HG02981 (cell line): Measurements from ENCODE around the gene NCF4.

Experiments
- ATAC-seq: cut with Tn5 transposase; IDR thresholded peaks from one replicate; pipeline ENCODE4 v1.9.1; 2021; ENCODE audit warnings: mild to moderate bottlenecking, moderate library complexity; ENCODE audit not compliant: unreplicated experiment

The NCF4 gene

GRCh38 chr22:36892292-36892691 is 31.5 kb downstream of the NCF4 start:
- ATAC-seq = no peak

GRCh38 chr22:36893262-36893661 is 32.5 kb downstream of the NCF4 start:
- ATAC-seq = no peak

GRCh38 chr22:36894266-36894665 is 33.5 kb downstream of the NCF4 start:
- ATAC-seq = no peak

GRCh38 chr22:36897611-36898010 is 36.8 kb downstream of the NCF4 start:
- no peak for ATAC-seq

DNA sequence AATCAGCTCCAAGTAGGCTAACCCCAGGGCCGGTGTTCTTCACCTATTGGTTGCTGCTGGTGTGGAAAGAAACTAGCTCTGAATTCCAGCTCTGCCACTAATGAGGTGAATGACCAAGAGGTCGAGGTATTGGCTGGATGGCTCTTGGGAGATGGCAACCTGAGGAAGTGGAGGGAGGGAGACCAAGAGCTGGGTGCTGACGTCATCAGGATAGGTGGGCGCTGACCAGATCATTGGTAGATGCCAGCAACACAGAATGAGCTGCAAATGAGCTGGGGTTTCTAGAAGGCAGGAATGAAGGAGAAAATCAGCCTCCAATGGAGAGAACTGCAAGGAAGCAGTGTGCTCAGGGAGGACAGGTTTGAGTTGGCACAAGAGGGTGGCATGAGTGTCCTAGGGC is 37.9 kb downstream of the NCF4 start:
- ATAC-seq = no peak

DNA sequence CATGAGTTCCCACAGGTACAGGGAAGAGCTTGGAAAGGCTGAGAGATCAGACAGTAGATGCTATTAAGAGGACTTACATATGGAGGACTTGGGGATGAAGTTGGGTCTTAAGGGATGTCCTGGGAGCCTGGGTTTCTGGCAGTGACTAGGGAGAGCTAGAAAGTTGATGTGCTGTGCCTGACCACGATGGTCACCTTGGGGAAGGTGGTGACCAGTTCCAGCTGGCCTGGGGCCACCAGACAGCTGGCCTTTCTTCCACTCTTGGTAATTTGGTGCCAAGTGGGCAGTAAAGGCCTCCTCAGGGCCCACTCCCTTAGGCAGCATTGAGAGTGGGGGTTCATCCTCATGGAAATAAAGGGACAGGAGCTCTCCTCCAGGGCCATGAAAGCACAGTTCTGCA is 38.7 kb downstream of the NCF4 start:
- ATAC-seq = no peak

- no peak for ATAC-seq
Observed at GRCh38 chr22:36900225-36900624, 39.4 kb downstream of the NCF4 start.

- no peak for ATAC-seq
Observed at GRCh38 chr22:36900880-36901279, 40.1 kb downstream of the NCF4 start.

DNA sequence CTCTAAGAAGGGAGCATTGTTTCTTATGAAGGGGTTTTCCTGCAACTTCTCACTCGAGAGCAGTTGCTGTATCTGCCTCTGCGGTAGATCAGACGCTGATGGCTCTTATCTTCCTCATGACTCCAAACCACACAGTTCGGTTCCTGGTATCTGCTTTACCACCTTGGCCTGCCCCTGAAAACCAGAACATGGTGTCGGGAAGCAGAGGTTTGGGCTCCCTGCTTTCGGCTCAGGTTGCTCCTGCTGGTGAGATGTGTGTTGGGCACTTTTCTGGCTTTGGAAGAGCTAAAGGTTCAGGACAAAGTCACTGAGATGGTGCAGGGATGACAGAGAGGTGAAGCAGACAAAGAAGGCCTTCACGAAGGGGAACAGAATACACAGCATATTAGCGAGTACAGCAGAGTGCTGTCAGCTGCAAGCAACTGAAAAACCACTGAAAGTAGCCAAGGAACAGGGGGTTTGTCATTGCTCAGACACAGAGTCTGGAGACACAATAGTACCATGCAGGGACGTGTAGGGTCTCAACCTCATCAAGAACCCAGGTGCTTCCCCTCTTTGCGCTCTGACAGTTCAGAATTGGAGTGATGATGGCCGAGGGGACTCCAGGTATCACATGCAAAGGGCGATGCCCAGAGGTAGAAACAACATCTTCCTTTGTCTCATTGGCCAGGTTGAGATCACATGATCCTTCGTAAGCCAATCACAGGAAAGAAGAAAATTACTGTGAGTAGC is 40.8 kb downstream of the NCF4 start:
- ATAC-seq = peak; percentile 68

- ATAC-seq = no peak
Observed at GRCh38 chr22:36902143-36902926, 41.5 kb downstream of the NCF4 start.

GRCh38 chr22:36904260-36904880 is 43.6 kb downstream of the NCF4 start:
- no peak for ATAC-seq

- ATAC-seq = no peak
Observed at GRCh38 chr22:36907253-36908195, 46.7 kb downstream of the NCF4 start.

DNA sequence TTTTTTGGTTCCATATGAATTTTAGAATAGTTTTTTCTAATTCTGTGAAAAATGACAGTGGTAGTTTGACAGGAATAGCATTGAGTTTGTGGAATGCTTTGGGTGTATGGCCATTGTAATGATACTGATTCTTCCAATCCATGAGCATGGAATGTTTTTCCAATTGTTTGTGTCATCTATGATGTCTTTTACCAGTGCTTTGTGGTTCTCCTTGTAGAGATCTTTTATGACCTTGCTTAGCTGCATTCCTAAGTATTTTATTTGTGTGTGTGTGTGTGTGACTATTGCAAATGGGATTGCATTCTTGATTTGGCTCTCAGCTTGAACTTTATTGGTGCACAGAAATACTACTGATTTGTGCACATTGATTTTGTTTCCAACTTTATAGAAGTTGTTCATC is 49.7 kb downstream of the NCF4 start:
- ATAC-seq = no peak

DNA sequence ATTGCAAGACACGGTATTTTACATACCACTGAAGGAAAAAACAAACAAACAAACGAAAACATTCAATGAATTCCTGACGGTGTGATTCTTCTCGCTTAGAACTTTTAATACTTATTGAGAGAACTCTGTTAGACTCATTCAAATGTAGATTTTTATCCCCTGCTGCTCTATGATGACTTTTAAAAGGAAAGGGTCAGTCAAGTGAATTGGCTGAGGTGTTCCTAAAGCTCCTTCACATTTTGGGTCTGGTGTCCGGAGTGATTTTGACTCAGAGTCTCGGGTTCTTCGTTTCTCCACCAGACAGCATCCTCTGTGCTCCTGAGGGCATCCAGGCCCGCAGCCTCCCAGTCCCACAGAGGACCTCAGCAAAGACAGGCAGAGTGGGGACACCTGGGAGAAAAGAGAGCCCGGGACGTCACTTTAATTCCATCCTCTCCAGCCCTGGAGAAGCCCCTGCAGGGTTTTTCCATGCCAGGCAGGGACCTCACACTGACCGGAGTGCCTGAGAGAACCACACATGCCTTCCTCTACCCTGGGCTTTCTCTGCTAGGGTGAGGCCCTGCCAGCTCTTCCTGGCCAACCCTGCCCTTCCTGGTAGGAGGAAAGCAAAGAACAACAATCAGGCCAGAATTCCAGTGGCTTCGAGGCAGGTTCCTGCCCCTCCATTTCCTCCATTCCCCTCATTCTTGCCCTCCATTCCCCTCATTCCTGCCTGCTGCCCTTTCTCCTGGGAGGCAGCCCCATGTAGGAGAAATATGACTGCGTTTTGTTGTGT is 51.3 kb downstream of the NCF4 start:
- ATAC-seq = no peak

DNA sequence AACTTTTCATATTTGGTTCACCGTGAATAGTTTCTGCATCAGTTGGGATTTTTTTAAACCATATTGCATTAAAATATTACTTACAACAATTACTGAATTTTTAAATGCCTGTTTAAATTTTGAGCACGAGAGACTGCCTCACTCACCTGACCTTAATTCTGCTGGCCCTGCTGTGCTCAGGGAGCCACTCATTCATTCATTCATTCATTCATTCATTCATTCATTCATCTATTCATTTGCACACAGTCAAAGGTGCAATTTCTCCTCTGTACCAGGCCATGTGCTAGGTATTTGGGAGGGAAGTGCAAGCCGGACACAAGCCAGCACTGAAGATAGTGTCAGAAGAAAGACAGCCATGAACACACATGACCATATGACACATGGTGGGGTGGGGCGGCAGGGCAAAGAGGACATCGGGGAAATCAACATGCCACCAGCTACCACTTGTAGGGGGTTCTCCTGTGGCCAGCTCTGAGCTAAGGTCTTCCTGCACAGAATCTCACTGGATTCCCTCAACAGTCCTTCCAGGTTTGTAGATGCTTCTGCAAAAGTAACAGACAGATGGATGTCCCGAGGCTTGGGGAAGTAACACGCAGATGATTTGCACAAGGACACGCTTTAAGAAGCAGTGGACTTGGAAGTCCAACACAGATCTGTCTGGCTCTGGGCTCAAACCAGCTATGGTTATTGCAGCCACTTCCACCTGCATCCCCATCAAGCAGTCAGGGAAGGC is 52.1 kb downstream of the NCF4 start:
- no peak for ATAC-seq

DNA sequence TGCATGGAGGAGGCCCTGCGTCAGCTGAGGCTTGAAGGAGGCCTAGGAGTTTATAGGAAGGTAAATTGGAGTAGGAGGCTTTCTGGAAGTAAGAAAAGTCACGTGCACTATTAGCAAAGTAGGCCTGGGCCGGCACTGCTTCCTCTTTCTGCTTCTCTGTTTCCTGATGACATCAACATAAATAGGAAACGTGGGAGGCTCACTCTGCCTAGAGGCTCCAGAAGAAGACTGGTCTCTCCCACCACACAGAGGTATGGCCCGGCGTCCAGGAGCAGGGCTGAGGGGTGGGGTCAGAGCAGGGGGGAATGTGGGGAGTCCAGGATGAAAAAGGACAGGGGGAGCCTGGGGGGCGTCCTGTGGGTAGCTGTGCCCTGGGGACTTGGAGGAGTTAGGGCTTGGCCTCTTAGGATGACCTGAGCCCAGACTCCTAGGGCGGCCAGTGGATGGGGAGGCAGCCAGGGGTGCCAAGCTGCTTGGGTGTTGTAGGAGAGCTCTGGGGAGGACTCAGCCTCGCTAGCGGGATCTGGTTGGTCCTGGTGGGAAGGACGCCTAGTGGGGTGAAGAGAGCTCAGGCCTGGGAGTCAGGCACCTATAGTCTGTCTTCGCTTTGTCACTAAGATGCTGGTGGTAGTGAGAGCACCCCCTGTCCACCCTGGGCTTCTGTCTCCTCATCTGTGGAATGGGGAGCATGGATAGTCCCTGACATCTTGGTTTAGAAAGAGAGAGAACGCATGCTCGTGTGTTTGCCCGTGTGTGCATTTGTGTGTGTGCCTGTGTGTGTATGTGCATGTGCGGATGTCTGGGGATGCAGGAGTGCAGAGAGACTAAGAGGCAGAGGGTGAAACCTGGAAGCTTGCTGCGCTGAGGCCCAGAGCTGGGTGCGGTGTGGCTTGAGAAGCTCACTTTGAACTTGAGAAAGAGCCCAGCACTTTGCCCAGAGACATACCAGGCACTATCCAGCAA is 52.9 kb downstream of the NCF4 start, which contains the start of gene CSF2RB:
Gene CSF2RB, plus strand, starts transcription at position 202 of the 963 bp plus-strand sequence. CDS start 8,580 bp downstream, outside the sequence.
- ATAC-seq = no peak

DNA sequence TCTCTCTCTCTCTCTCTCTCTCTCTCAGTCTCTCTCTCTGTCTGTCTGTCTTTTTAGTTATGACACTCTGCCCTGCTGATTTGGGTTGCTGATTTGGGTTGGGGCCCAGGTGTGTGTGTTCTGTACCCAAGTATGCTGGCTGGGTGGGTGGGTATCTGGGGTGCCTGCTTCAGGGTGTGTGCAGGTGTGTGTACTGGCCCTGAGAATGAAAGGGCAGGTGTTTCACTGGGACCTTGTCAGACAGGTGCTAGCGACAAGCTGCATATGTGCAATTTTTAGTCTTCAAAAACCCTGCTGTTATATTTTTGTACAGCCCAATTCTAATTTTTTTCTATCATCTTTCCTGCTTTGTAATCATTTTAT is 53.6 kb downstream of the NCF4 start:
- no peak for ATAC-seq

GRCh38 chr22:36916034-36916433 is 55.2 kb downstream of the NCF4 start:
- ATAC-seq = no peak
